Endothelial cell of umbilical vein (primary cell): ENCODE results near the gene ENTPD1. TPM values are rescaled to one million over a fixed set of nuclear protein-coding genes. Genes with fewer than 3 reads are reported as not detected.

Experiments used
- BruUV-seq: library from RNA; stranded (reverse); fragments of 400-500 nt; replicated peaks from 2 replicates; lab custom pipeline; 2021; lab: Mats Ljungman, UMichigan
- CTCF ChIA-PET: fragments of 300-600, 350-600 bp; sonication (Branson Sonifier 250); formaldehyde crosslinking; loops from one replicate; lab custom pipeline; 2021; ENCODE audit warnings: antibody characterized with exemption, inconsistent platforms; lab: Charles Lee
- POLR2A ChIA-PET: fragments of 300-600, 350-600 bp; sonication (Branson Sonifier 250); formaldehyde crosslinking; loops from one replicate; lab custom pipeline; 2021; ENCODE audit warnings: antibody characterized with exemption, inconsistent platforms; lab: Charles Lee
- DNase-seq: peaks from one replicate; pipeline ENCODE4 v3.0.0-alpha.2; 2011; ENCODE audit warnings: low read depth, low spot score
- FAIRE-seq: peaks from 2 replicates; lab custom pipeline; 2011; peaks lifted over from hg19 to GRCh38; lab: Jason Lieb, UNC
- H2AFZ ChIP-seq: 2 replicates; pipeline ENCODE4 v1.6.0; 2012; ENCODE audit warnings: low read depth, low read length, control low read depth, inconsistent platforms
- H3K27ac ChIP-seq: 2 replicates; pipeline ENCODE4 v1.5.1; 2011; ENCODE audit warnings: low read depth, mild to moderate bottlenecking, control low read depth, low read length, moderate library complexity; ENCODE audit not compliant: insufficient read depth
- H3K27me3 ChIP-seq, 2 experiments: 2 replicates each; pipeline versions ENCODE4 v1.6.0 to v1.6.1; 2011; ENCODE audit warnings: low read length in 2 of 2, mixed read lengths in 1 of 2; ENCODE audit not compliant: control insufficient read depth in 2 of 2, insufficient read depth in 2 of 2
- H3K36me3 ChIP-seq, 2 experiments: 2 replicates in 1 of 2; 3 replicates in 1 of 2; pipeline ENCODE4 v1.5.1; 2011; ENCODE audit warnings: low read length in 2 of 2, mild to moderate bottlenecking in 1 of 2, moderate library complexity in 1 of 2; ENCODE audit not compliant: control insufficient read depth in 2 of 2, insufficient read depth in 2 of 2; ENCODE audit errors: extremely low read depth in 1 of 2
- H3K4me1 ChIP-seq: 3 replicates; pipeline ENCODE4 v1.5.1; 2011; ENCODE audit warnings: mild to moderate bottlenecking, low read length; ENCODE audit not compliant: control insufficient read depth, insufficient read depth; ENCODE audit errors: extremely low read depth
- H3K4me2 ChIP-seq: 2 replicates; pipeline ENCODE4 v1.6.1; 2011; ENCODE audit warnings: low read length, control low read depth, mixed read lengths; ENCODE audit not compliant: insufficient read depth
- H3K4me3 ChIP-seq, 3 experiments: fragments of 200-600 bp in 1 of 3; sonication (generic), shearing (Covaris generic) in 1 of 3; replicated peaks in 1 of 3; 2 replicates each; pipeline ENCODE4 v1.5.1; 2011 to 2016; ENCODE audit warnings: control low read depth in 3 of 3, low read length in 3 of 3, mild to moderate bottlenecking in 2 of 3, inconsistent platforms in 1 of 3, low read depth in 1 of 3, moderate library complexity in 1 of 3; ENCODE audit not compliant: insufficient read depth in 1 of 3
- H3K79me2 ChIP-seq: 2 replicates; pipeline ENCODE4 v1.6.0; 2012; ENCODE audit warnings: low read length, inconsistent platforms; ENCODE audit not compliant: control insufficient read depth, insufficient read depth
- H3K9ac ChIP-seq: replicated peaks from 2 replicates; pipeline ENCODE3; 2011; ENCODE audit warnings: low read length, control low read depth; ENCODE audit not compliant: insufficient read depth; ENCODE audit errors: extremely low read depth
- H3K9me1 ChIP-seq: replicated peaks from 3 replicates; pipeline ENCODE4 v1.6.0; 2011; ENCODE audit warnings: mild to moderate bottlenecking, low read length; ENCODE audit not compliant: control insufficient read depth, insufficient read depth; ENCODE audit errors: extremely low read depth
- H3K9me3 ChIP-seq: replicated peaks from 2 replicates; pipeline ENCODE4 v1.5.1; 2012; ENCODE audit warnings: low read length, inconsistent platforms; ENCODE audit not compliant: control insufficient read depth, insufficient read depth
- H4K20me1 ChIP-seq: replicated peaks from 2 replicates; pipeline ENCODE3; 2011; ENCODE audit warnings: mild to moderate bottlenecking, low read length; ENCODE audit not compliant: control insufficient read depth, insufficient read depth; ENCODE audit errors: extremely low read depth
- CTCF ChIP-seq, 2 donors: IDR thresholded peaks; 1 replicate in 1 of 2; 2 replicates in 1 of 2; pipeline ENCODE4 v1.5.1; 2011; ENCODE audit warnings: low read length in 2 of 2, mild to moderate bottlenecking in 2 of 2, moderate library complexity in 2 of 2, control low read depth in 1 of 2, inconsistent platforms in 1 of 2, low read depth in 1 of 2; ENCODE audit not compliant: insufficient read depth in 1 of 2; ENCODE audit errors: extremely low read depth in 1 of 2
- EZH2 ChIP-seq: IDR thresholded peaks from 2 replicates; pipeline ENCODE4 v1.6.1; 2012; ENCODE audit warnings: borderline replicate concordance, low read depth, mild to moderate bottlenecking, moderate library complexity, low read length, inconsistent platforms; ENCODE audit not compliant: severe bottlenecking
- FOS ChIP-seq: IDR thresholded peaks from 2 replicates; pipeline ENCODE4 v1.6.1; 2011; ENCODE audit warnings: mild to moderate bottlenecking, low read length, moderate library complexity, borderline replicate concordance; ENCODE audit not compliant: insufficient read depth
- GATA2 ChIP-seq: IDR thresholded peaks from 2 replicates; pipeline ENCODE4 v1.7.0; 2011; ENCODE audit warnings: low read depth, mild to moderate bottlenecking, moderate library complexity, mixed read lengths, low read length; ENCODE audit not compliant: insufficient read length, insufficient read depth
- JUN ChIP-seq: IDR thresholded peaks from 2 replicates; pipeline ENCODE4 v1.6.1; 2011; ENCODE audit warnings: borderline replicate concordance, low read depth; ENCODE audit not compliant: insufficient read length, insufficient read depth
- MAX ChIP-seq: IDR thresholded peaks from 2 replicates; pipeline ENCODE4 v1.6.1; 2011; ENCODE audit not compliant: insufficient read depth, insufficient read length
- MYC ChIP-seq: IDR thresholded peaks from one replicate; pipeline ENCODE4 v1.6.1; 2011; ENCODE audit warnings: mild to moderate bottlenecking, low read depth, low read length
- POLR2A ChIP-seq: IDR thresholded peaks from 2 replicates; pipeline ENCODE4 v1.6.1; 2012; ENCODE audit warnings: low read depth, mild to moderate bottlenecking, control low read depth, low read length
- POLR2AphosphoS5 ChIP-seq: IDR thresholded peaks from 2 replicates; pipeline ENCODE4 v1.6.1; 2012; ENCODE audit warnings: low read depth, mild to moderate bottlenecking, control low read depth, low read length, moderate library complexity; ENCODE audit not compliant: insufficient read depth
- dilution Hi-C: fragments of 300-500 bp; cut with MboI; formaldehyde crosslinking; loops from one replicate; pipeline ENCODE4 v1.15.0; 2019; ENCODE audit warnings: low sequenced_read_pairs; ENCODE audit not compliant: extremely low pct_ligation_motif_present
- intact Hi-C: fragments of 100-400 bp; cut with micrococcal nuclease; formaldehyde crosslinking; loops from one replicate; pipeline ENCODE4 v1.10.0; 2022
- polyA plus RNA-seq, 4 experiments: library from polyadenylated mRNA; depleted of rRNA in 3 of 4; stranded (reverse) in 3 of 4; unstranded in 1 of 4; fragments of >200 nt; gene quantifications; 2 replicates each; pipeline versions ENCODE4 v1.2.1 to v1.2.3, GENCODE V29; 2011 to 2012; ENCODE audit warnings: missing spikeins in 1 of 4
- total RNA-seq: library from RNA; stranded (reverse); gene quantifications from 2 replicates; pipeline ENCODE4 v1.2.3, GENCODE V29; 2021

ENTPD1 gene
- total and polyA plus RNA-seq, 2 donors (not counting 3 experiments of a cell fraction or from before 2014, with no cell fraction given), result 10.2 to 23.0 TPM

DNA sequence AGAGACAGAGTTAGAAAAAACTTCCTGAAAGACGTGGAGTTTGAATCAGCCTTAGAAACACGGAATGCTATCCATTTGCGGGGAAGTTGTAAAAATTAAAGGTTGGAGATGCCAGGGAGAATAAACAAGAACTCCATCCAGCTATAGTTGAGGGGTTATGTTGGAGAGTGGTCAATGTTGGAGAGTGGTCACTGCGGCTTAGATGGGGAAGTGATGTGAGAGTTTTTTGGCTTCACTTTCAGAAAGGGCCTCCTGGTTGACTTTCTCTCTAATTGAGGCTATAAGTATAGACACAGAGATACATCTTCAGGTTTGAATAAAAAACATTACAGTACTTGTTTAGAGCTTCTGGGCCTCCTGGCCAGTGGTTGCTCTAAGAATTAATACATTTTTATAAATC, 152.5 kb downstream of the ENTPD1 start:
- dilution Hi-C loops (no loop called here), intact Hi-C loops (loop anchor here (5.0 kb wide), 4 partner anchors 134 to 384 kb away; partner anchors contain the start of genes CCNJ and ZNF518A)
- H4K20me1 ChIP-seq, result no peaks in the 10 kb centered on the region
- no peaks in the 10 kb centered on the region for H3K9me1 ChIP-seq
- CTCF ChIA-PET, result interaction anchor here (1.6 to 2.2 kb wide), 5 partner anchors 15 to 215 kb away, joined by 5 to 26 read pairs (median 6); partner anchors contain the start of gene TCTN3
- peak overlapping the region; percentile 94 for H3K4me2 ChIP-seq
- no TSS peak for BruUV-seq
- H3K27me3 ChIP-seq, result peaks cover 0 to 1% of the 10 kb centered on the region in 2 experiments
- H3K9me3 ChIP-seq, result no peaks in the 10 kb centered on the region
- H3K27ac ChIP-seq, result no peak overlapping the region
- peak overlapping the region; percentile 46 for H2AFZ ChIP-seq
- H3K9ac ChIP-seq, result no peak overlapping the region
- DNase-seq (no peak), FAIRE-seq (no peak)
- POLR2A ChIA-PET, result interaction anchor here (0.8 kb wide), 1 partner anchor 67 kb away, joined by 3 read pairs; no protein-coding TSS in a partner anchor
- no peak overlapping the region for H3K4me3 ChIP-seq
- TF ChIP-seq CTCF (IDR thresholded peaks at IDR 0.05; ENCODE audit: extremely low read depth in 1 of 2, insufficient read depth in 1 of 2, low read depth in 1 of 2, low read length in 2 of 2), result no peak
- TF ChIP-seq POLR2AphosphoS5, result no peak
- no peak for TF ChIP-seq POLR2A
- TF ChIP-seq MAX, result no peak
- no peak for TF ChIP-seq FOS
- TF ChIP-seq MYC, result no peak
- TF ChIP-seq GATA2, result no peak
- TF ChIP-seq EZH2, result no peak
- no peak for TF ChIP-seq JUN
- H3K79me2 ChIP-seq, result no peaks in the 10 kb centered on the region
- no peaks in the 10 kb centered on the region for H3K36me3 ChIP-seq
- peaks cover 4% of the 10 kb centered on the region for H3K4me1 ChIP-seq
